B cell (primary cell): ENCODE measurements around the gene XPO1. TPM values are rescaled to one million over a fixed set of nuclear protein-coding genes. Genes with fewer than 3 reads are reported as not detected.
A peak's percentile ranks its signal among the peaks of the same experiment; 100 is the strongest.

Source experiments
- ATAC-seq: fragments of 200-7000 bp; cut with Tn5 transposase; one replicate; pipeline ENCODE4 v1.10.0; 2021; ENCODE audit warnings: low read depth, mild to moderate bottlenecking, moderate number of reproducible peaks, moderate library complexity
- CTCF ChIA-PET: fragments of 350-600 bp; sonication (Branson Sonifier 250); formaldehyde crosslinking; loops from one replicate; lab custom pipeline; 2021; ENCODE audit warnings: antibody characterized with exemption, inconsistent platforms; lab: Charles Lee
- POLR2A ChIA-PET: fragments of 350-600 bp; sonication (Branson Sonifier 250); formaldehyde crosslinking; loops from one replicate; lab custom pipeline; 2021; ENCODE audit warnings: antibody characterized with exemption; lab: Charles Lee
- DNase-seq: peaks from one replicate; pipeline ENCODE4 v3.0.0; 2013
- H2AFZ ChIP-seq: 2 replicates; pipeline ENCODE4 v1.6.1; 2012; ENCODE audit warnings: mild to moderate bottlenecking, low read depth, low read length; ENCODE audit not compliant: insufficient read depth, poor library complexity, severe bottlenecking
- H3K27ac ChIP-seq, 2 donors: 1 replicate in 1 of 2; 2 replicates in 1 of 2; pipeline ENCODE4 v1.5.1; 2012 to 2013; ENCODE audit warnings: low read length in 2 of 2, mild to moderate bottlenecking in 2 of 2, moderate library complexity in 1 of 2
- H3K27me3 ChIP-seq, 4 experiments: fragments of 200-600 bp in 1 of 4; sonication (generic) in 1 of 4; replicated peaks in 1 of 4; 1 replicate in 2 of 4; 2 replicates in 2 of 4; pipeline versions ENCODE4 v1.6.1 to v1.7.0; 2013 to 2016; ENCODE audit warnings: low read length in 3 of 4, mild to moderate bottlenecking in 2 of 4, mixed read lengths in 1 of 4, moderate library complexity in 1 of 4; ENCODE audit not compliant: insufficient read depth in 4 of 4, control insufficient read depth in 3 of 4; ENCODE audit errors: control extremely low read depth in 1 of 4
- H3K36me3 ChIP-seq, 2 experiments: replicated peaks in 1 of 2; 1 replicate in 1 of 2; 2 replicates in 1 of 2; pipeline versions ENCODE4 v1.6.1 to v1.7.1; 2013; ENCODE audit warnings: low read length in 1 of 2; ENCODE audit not compliant: insufficient read depth in 2 of 2, control insufficient read depth in 1 of 2; ENCODE audit errors: control extremely low read depth in 1 of 2, extremely low read depth in 1 of 2
- H3K4me1 ChIP-seq, 2 donors: fragments of 200-600 bp in 1 of 2; sonication (generic) in 1 of 2; 1 replicate in 1 of 2; 2 replicates in 1 of 2; pipeline versions ENCODE4 v1.5.1 to v1.6.1; 2013 to 2017; ENCODE audit warnings: low read length in 2 of 2; ENCODE audit not compliant: control insufficient read depth in 2 of 2, insufficient read depth in 2 of 2
- H3K4me2 ChIP-seq: replicated peaks from 2 replicates; pipeline ENCODE3; 2012; ENCODE audit warnings: mild to moderate bottlenecking, low read depth, low read length; ENCODE audit not compliant: poor library complexity, severe bottlenecking
- H3K4me3 ChIP-seq, 5 experiments: fragments of 200-600 bp in 1 of 5; sonication (generic) in 1 of 5; 1 replicate in 3 of 5; 2 replicates in 2 of 5; pipeline versions ENCODE4 v1.5.1 to v1.7.0; 2011 to 2016; ENCODE audit warnings: low read length in 4 of 5, mild to moderate bottlenecking in 4 of 5, low read depth in 2 of 5, control low read depth in 1 of 5, moderate library complexity in 1 of 5; ENCODE audit not compliant: insufficient read depth in 1 of 5; ENCODE audit errors: control extremely low read depth in 1 of 5, extremely low read depth in 1 of 5
- H3K79me2 ChIP-seq: fragments of 200-600 bp; sonication (generic); one replicate; pipeline ENCODE4 v1.6.0; 2016; ENCODE audit warnings: low read length; ENCODE audit not compliant: control insufficient read depth, insufficient read depth
- H3K9ac ChIP-seq: fragments of 200-600 bp; sonication (generic); 2 replicates; pipeline ENCODE4 v1.6.1; 2017; ENCODE audit warnings: mild to moderate bottlenecking, low read length, moderate library complexity
- H3K9me3 ChIP-seq, 3 donors: one replicate each; pipeline versions ENCODE4 v1.6.1 to v1.7.1; 2013; ENCODE audit warnings: low read length in 2 of 3; ENCODE audit not compliant: control insufficient read depth in 2 of 3, insufficient read depth in 1 of 3; ENCODE audit errors: control extremely low read depth in 1 of 3
- H4K20me1 ChIP-seq: 2 replicates; pipeline ENCODE4 v1.6.0; 2012; ENCODE audit warnings: mild to moderate bottlenecking, low read length; ENCODE audit not compliant: insufficient read depth, control insufficient read depth, poor library complexity, severe bottlenecking
- H3K27ac Mint-ChIP-seq: one replicate; pipeline ENCODE4 v1.8.0; 2021; ENCODE audit warnings: mixed read lengths
- H3K27me3 Mint-ChIP-seq: one replicate; pipeline ENCODE4 v1.8.0; 2021; ENCODE audit warnings: mixed read lengths
- H3K4me1 Mint-ChIP-seq: one replicate; pipeline ENCODE4 v1.8.0; 2021; ENCODE audit warnings: mixed read lengths
- H3K4me3 Mint-ChIP-seq: one replicate; pipeline ENCODE4 v1.8.0; 2021; ENCODE audit warnings: mixed read lengths
- H3K9me3 Mint-ChIP-seq: one replicate; pipeline ENCODE4 v1.8.0; 2022; ENCODE audit warnings: mixed read lengths; ENCODE audit not compliant: insufficient read depth
- CTCF ChIP-seq: fragments of 200-600 bp; IDR thresholded peaks from one replicate; pipeline ENCODE4 v1.8.0; 2022; ENCODE audit warnings: antibody characterized with exemption, mild to moderate bottlenecking
- EZH2 ChIP-seq: IDR thresholded peaks from 2 replicates; pipeline ENCODE4 v1.6.1; 2012; ENCODE audit warnings: borderline replicate concordance, low read depth, mild to moderate bottlenecking, moderate library complexity, low read length; ENCODE audit not compliant: insufficient read depth, poor library complexity, severe bottlenecking
- WGBS: methylation state at CpG from one replicate; pipeline ENCODE4 v1.1.5; 2013; ENCODE audit warnings: missing lambda C conversion rate; ENCODE audit not compliant: insufficient coverage; 5-methylcytosine and 5-hydroxymethylcytosine counted together
- intact Hi-C: fragments of 100-400 bp; cut with micrococcal nuclease; formaldehyde crosslinking; loops from one replicate; pipeline ENCODE4 v1.10.0; 2022
- polyA plus RNA-seq: library from polyadenylated mRNA; depleted of rRNA; stranded (reverse); fragments of >200 nt; gene quantifications from 2 replicates; pipeline ENCODE4 v1.2.3, GENCODE V29; 2012
- total RNA-seq, 2 donors: library from RNA; stranded (reverse); fragments of 120-200 nt in 1 of 2; gene quantifications; 1 replicate in 1 of 2; 2 replicates in 1 of 2; pipeline versions ENCODE4 v1.2.3 to v1.2.4, GENCODE V29; 2013 to 2022

XPO1 gene
- total and polyA plus RNA-seq, 2 donors (not counting 1 experiment from before 2014, with no cell fraction given): 43.8 to 208 TPM

GRCh38 chr2:61461404-61461803 is 76.8 kb downstream of the XPO1 start:
- intact Hi-C loops: no loop called here
- CTCF ChIA-PET: interaction anchor here (1.8 to 2.0 kb wide), 2 partner anchors 19 to 35 kb away, joined by 4 to 8 read pairs; no protein-coding TSS in a partner anchor
- no CpG with 5 or more reads among the region's 2 CpGs for WGBS
- TF ChIP-seq EZH2: no peak
- TF ChIP-seq CTCF: no peak
- H3K27me3 ChIP-seq: no peaks in the 10 kb centered on the region
- peaks cover 39 to 40% of the 10 kb centered on the region in 2 donors for H3K4me1 ChIP-seq
- H3K36me3 ChIP-seq: peaks cover 0 to 2% of the 10 kb centered on the region in 2 experiments
- no peak overlapping the region for H3K4me2 ChIP-seq
- Mint-ChIP-seq H3K4me3 (no peak overlapping the region), H3K27ac (no peak overlapping the region), H3K4me1 (peaks cover 70% of the 10 kb centered on the region), H3K9me3 (no peaks in the 10 kb centered on the region), H3K27me3 (no peaks in the 10 kb centered on the region)
- no peak overlapping the region for H3K27ac ChIP-seq
- peaks cover 0 to 6% (median 0%) of the 10 kb centered on the region in 3 donors for H3K9me3 ChIP-seq
- H2AFZ ChIP-seq: no peak overlapping the region
- POLR2A ChIA-PET: interaction anchor here (0.7 kb wide), 1 partner anchor 75 kb away, joined by 4 read pairs; no protein-coding TSS in a partner anchor
- DNase-seq: no peak
- H3K79me2 ChIP-seq: peaks cover 100% of the 10 kb centered on the region
- no peak overlapping the region for H3K9ac ChIP-seq
- peaks cover 71% of the 10 kb centered on the region for H4K20me1 ChIP-seq
- no peak overlapping the region for H3K4me3 ChIP-seq
- ATAC-seq: no peak

- Histone ChIP-seq H3K27me3 (no peaks in the 10 kb centered on the region), H3K27ac (no peak overlapping the region), H3K4me3 (no peak overlapping the region), H3K4me1 (peaks cover 36 to 39% of the 10 kb centered on the region in 2 donors), H3K4me2 (no peak overlapping the region), H4K20me1 (peaks cover 79% of the 10 kb centered on the region), H2AFZ (no peak overlapping the region), H3K79me2 (peaks cover 100% of the 10 kb centered on the region), H3K9ac (no peak overlapping the region), H3K9me3 (peaks cover 0 to 6% (median 0%) of the 10 kb centered on the region in 3 donors), H3K36me3 (peaks cover 0 to 4% of the 10 kb centered on the region in 2 experiments)
- no peaks in the 10 kb centered on the region for H3K27me3 Mint-ChIP-seq
- ChIA-PET POLR2A (no interaction called here), CTCF (interaction anchor here (1.0 to 1.8 kb wide), 3 partner anchors 9 to 460 kb away, joined by 4 to 8 read pairs (median 4); no protein-coding TSS in a partner anchor)
- intact Hi-C loops: no loop called here
- no peak for TF ChIP-seq EZH2
- TF ChIP-seq CTCF: no peak
- H3K4me1 Mint-ChIP-seq: peaks cover 76% of the 10 kb centered on the region
- ATAC-seq (no peak), DNase-seq (no peak)
- no peak overlapping the region for H3K4me3 Mint-ChIP-seq
- H3K27ac Mint-ChIP-seq: peak overlapping the region; percentile 41
- no peaks in the 10 kb centered on the region for H3K9me3 Mint-ChIP-seq
- 94% methylated on average over 3 of the region's 4 CpGs for WGBS
Measured at GRCh38 chr2:61460163-61460562, 78.0 kb downstream of the XPO1 start.
